RWPE1 (cell line): Measurements from ENCODE around the gene PODN.

Source experiments
- CTCF ChIA-PET: fragments of 350-600 bp; sonication (Branson Sonifier 250); formaldehyde crosslinking; extraction: SDS; loops from one replicate; lab custom pipeline; 2021; lab: Yijun Ruan, JAX
- POLR2A ChIA-PET: fragments of 400-600 bp; formaldehyde crosslinking; extraction: SDS; loops from one replicate; lab custom pipeline; 2020; ENCODE audit warnings: antibody characterized with exemption; ENCODE audit not compliant: low non-redundant PET; lab: Yijun Ruan, JAX
- DNase-seq: peaks from one replicate; pipeline ENCODE4 v3.0.0; 2012; ENCODE audit warnings: low spot score
- H3K27ac ChIP-seq: fragments of 450-650 bp; 2 replicates; pipeline ENCODE4 v1.5.1; 2017
- CTCF ChIP-seq: fragments of 450-650 bp; conservative IDR thresholded peaks from 2 replicates; pipeline ENCODE4 v1.5.1; 2017; ENCODE audit warnings: low read depth, mild to moderate bottlenecking

Gene PODN

GRCh38 chr1:53075761-53076163 lies 13.7 kb downstream of the PODN start:
- POLR2A ChIA-PET = no interaction called here
- CTCF ChIA-PET = no interaction called here
- TF ChIP-seq CTCF = no peak
- H3K27ac ChIP-seq = no peak overlapping the region
- no peak for DNase-seq

GRCh38 chr1:53076165-53076564 lies 14.2 kb downstream of the PODN start:
- CTCF ChIA-PET = no interaction called here
- TF ChIP-seq CTCF = no peak
- no peak for DNase-seq
- POLR2A ChIA-PET = no interaction called here
- H3K27ac ChIP-seq = no peak overlapping the region

- no peak for DNase-seq
- H3K27ac ChIP-seq = no peak overlapping the region
- ChIA-PET CTCF (no interaction called here), POLR2A (no interaction called here)
- no peak for TF ChIP-seq CTCF
These were observed 14.9 kb downstream of the PODN start for GRCh38 chr1:53076721-53077598.

- ChIA-PET CTCF (no interaction called here), POLR2A (no interaction called here)
- no peak for DNase-seq
- H3K27ac ChIP-seq = no peak overlapping the region
- TF ChIP-seq CTCF = no peak
These were observed 15.6 kb downstream of the PODN start for GRCh38 chr1:53077599-53077965.

GRCh38 chr1:53078333-53079101 lies 16.5 kb downstream of the PODN start:
- H3K27ac ChIP-seq = no peak overlapping the region
- ChIA-PET POLR2A (no interaction called here), CTCF (no interaction called here)
- no peak for TF ChIP-seq CTCF
- DNase-seq = no peak

GRCh38 chr1:53079251-53079650 lies 17.2 kb downstream of the PODN start:
- ChIA-PET CTCF (no interaction called here), POLR2A (no interaction called here)
- no peak for TF ChIP-seq CTCF
- H3K27ac ChIP-seq = no peak overlapping the region
- no peak for DNase-seq
